ENCODE data around the gene GIMAP7. TPM values are rescaled to one million over a fixed set of nuclear protein-coding genes. Genes with fewer than 3 reads are reported as not detected.
"Not testable (repeated sequence)": the region's sequence is repeated elsewhere in the genome, so short reads cannot be mapped to it uniquely, and the experiment has no call there.

The GIMAP7 gene
- total RNA-seq, 2 donors from 2014 or later, result 45.1 to 50.7 TPM

GRCh38 chr7:150483514-150483913, 31.2 kb upstream of the GIMAP7 start:
- H3K27ac Mint-ChIP-seq, result peak overlapping the region; percentile 98
- H3K27me3 Mint-ChIP-seq (ENCODE audit: low read depth); H3K9me3 Mint-ChIP-seq: not testable (repeated sequence)

GRCh38 chr7:150484071-150484470, 30.6 kb upstream of the GIMAP7 start:
- H3K4me1 Mint-ChIP-seq (ENCODE audit: low read depth), result peaks cover 97% of the 10 kb centered on the region
- DNase-seq; H3K9me3 Mint-ChIP-seq; H3K27me3 Mint-ChIP-seq (ENCODE audit: low read depth); H3K36me3 Mint-ChIP-seq (ENCODE audit: insufficient read depth in 2 of 2): not testable (repeated sequence)
- peak overlapping the region; percentile 98 for H3K27ac Mint-ChIP-seq
- peak overlapping the region; percentile 86 to 88 for H3K4me3 Mint-ChIP-seq
- ATAC-seq (replicated peaks in 1 of 2), result peak; percentile 13 to 26

More at GRCh38 chr7:150483514-150483913, 31.2 kb upstream of the GIMAP7 start:
- Mint-ChIP-seq H3K4me1 (ENCODE audit: low read depth) (peaks cover 98% of the 10 kb centered on the region), H3K4me3 (peak overlapping the region; percentile 86 to 88)
- ATAC-seq (replicated peaks in 1 of 2); H3K36me3 Mint-ChIP-seq (ENCODE audit: insufficient read depth in 2 of 2); DNase-seq: not testable (repeated sequence)

GRCh38 chr7:150487625-150488024, 27.0 kb upstream of the GIMAP7 start:
- no peak overlapping the region for H3K4me3 Mint-ChIP-seq
- H3K36me3 Mint-ChIP-seq (ENCODE audit: insufficient read depth in 2 of 2), result peaks cover 3 to 11% of the 10 kb centered on the region in 2 donors
- H3K4me1 Mint-ChIP-seq (ENCODE audit: low read depth), result peaks cover 62% of the 10 kb centered on the region
- ATAC-seq (replicated peaks in 1 of 2), result no peak
- H3K27ac Mint-ChIP-seq, result no peak overlapping the region
- DNase-seq, result no peak
- H3K27me3 Mint-ChIP-seq (ENCODE audit: low read depth), result no peaks in the 10 kb centered on the region
- peaks cover 1 to 5% of the 10 kb centered on the region in 2 donors for H3K9me3 Mint-ChIP-seq

- Mint-ChIP-seq H3K27me3 (ENCODE audit: low read depth) (no peaks in the 10 kb centered on the region), H3K4me1 (ENCODE audit: low read depth) (peaks cover 40% of the 10 kb centered on the region), H3K36me3 (ENCODE audit: insufficient read depth in 2 of 2) (peaks cover 3 to 12% of the 10 kb centered on the region in 2 donors), H3K9me3 (peaks cover 1 to 5% of the 10 kb centered on the region in 2 donors), H3K4me3 (no peak overlapping the region), H3K27ac (no peak overlapping the region)
- no peak for ATAC-seq (replicated peaks in 1 of 2)
- DNase-seq, result no peak
Observed at GRCh38 chr7:150489782-150490181, 24.9 kb upstream of the GIMAP7 start.

GRCh38 chr7:150493442-150493841, 21.2 kb upstream of the GIMAP7 start:
- not testable (repeated sequence) for H3K27me3 Mint-ChIP-seq (ENCODE audit: low read depth); DNase-seq; H3K9me3 Mint-ChIP-seq; H3K4me3 Mint-ChIP-seq; H3K27ac Mint-ChIP-seq; H3K4me1 Mint-ChIP-seq (ENCODE audit: low read depth); ATAC-seq (replicated peaks in 1 of 2)
- H3K36me3 Mint-ChIP-seq (ENCODE audit: insufficient read depth in 2 of 2), result peaks cover 8 to 18% of the 10 kb centered on the region in 2 donors

GRCh38 chr7:150502519-150502918, 12.2 kb upstream of the GIMAP7 start:
- H3K4me1 Mint-ChIP-seq (ENCODE audit: low read depth), result peaks cover 69% of the 10 kb centered on the region
- no peaks in the 10 kb centered on the region for H3K27me3 Mint-ChIP-seq (ENCODE audit: low read depth)
- H3K27ac Mint-ChIP-seq, result peak overlapping the region; percentile 96
- ATAC-seq (replicated peaks in 1 of 2), result peak; percentile 78 to 81
- peaks cover 18 to 22% of the 10 kb centered on the region in 2 donors for H3K36me3 Mint-ChIP-seq (ENCODE audit: insufficient read depth in 2 of 2)
- peak overlapping the region; percentile 49 to 85 for H3K4me3 Mint-ChIP-seq
- DNase-seq, result peak; percentile 40 to 43
- H3K9me3 Mint-ChIP-seq, result peaks cover 10 to 14% of the 10 kb centered on the region in 2 donors

GRCh38 chr7:150503155-150503554, 11.5 kb upstream of the GIMAP7 start:
- DNase-seq (no peak), ATAC-seq (replicated peaks in 1 of 2) (peak; percentile 14 to 22)
- peaks cover 75% of the 10 kb centered on the region for H3K4me1 Mint-ChIP-seq (ENCODE audit: low read depth)
- H3K36me3 Mint-ChIP-seq (ENCODE audit: insufficient read depth in 2 of 2), result peaks cover 17 to 20% of the 10 kb centered on the region in 2 donors
- peak overlapping the region; percentile 96 for H3K27ac Mint-ChIP-seq
- no peaks in the 10 kb centered on the region for H3K27me3 Mint-ChIP-seq (ENCODE audit: low read depth)
- H3K9me3 Mint-ChIP-seq, result peaks cover 10 to 12% of the 10 kb centered on the region in 2 donors
- H3K4me3 Mint-ChIP-seq, result peak overlapping the region; percentile 49 to 85

GRCh38 chr7:150503581-150503980, 11.1 kb upstream of the GIMAP7 start:
- Mint-ChIP-seq H3K27me3 (ENCODE audit: low read depth) (no peaks in the 10 kb centered on the region), H3K9me3 (peaks cover 10 to 11% of the 10 kb centered on the region in 2 donors), H3K4me1 (ENCODE audit: low read depth) (peaks cover 80% of the 10 kb centered on the region), H3K27ac (peak overlapping the region; percentile 96), H3K4me3 (peak overlapping the region; percentile 65 to 85), H3K36me3 (ENCODE audit: insufficient read depth in 2 of 2) (peaks cover 15 to 18% of the 10 kb centered on the region in 2 donors)
- DNase-seq (no peak), ATAC-seq (replicated peaks in 1 of 2) (peak; percentile 61 to 69)

GRCh38 chr7:150507947-150508602, 6.6 kb upstream of the GIMAP7 start:
- peaks cover 2 to 6% of the 10 kb centered on the region in 2 donors for H3K9me3 Mint-ChIP-seq
- DNase-seq, result no peak
- no peaks in the 10 kb centered on the region for H3K27me3 Mint-ChIP-seq (ENCODE audit: low read depth)
- H3K27ac Mint-ChIP-seq, result peak overlapping the region; percentile 95
- ATAC-seq (replicated peaks in 1 of 2), result peak; percentile 38 to 48
- H3K4me1 Mint-ChIP-seq (ENCODE audit: low read depth), result peaks cover 98% of the 10 kb centered on the region
- H3K4me3 Mint-ChIP-seq, result peak overlapping the region; percentile 66 to 71
- peaks cover 2 to 3% of the 10 kb centered on the region in 2 donors for H3K36me3 Mint-ChIP-seq (ENCODE audit: insufficient read depth in 2 of 2)

- peaks cover 82% of the 10 kb centered on the region for H3K4me1 Mint-ChIP-seq (ENCODE audit: low read depth)
Observed at GRCh38 chr7:150511048-150511447, 3.6 kb upstream of the GIMAP7 start.

GRCh38 chr7:150513758-150514157, 914 bp upstream of the GIMAP7 start:
- Mint-ChIP-seq H3K4me3 (peak overlapping the region; percentile 91 to 94), H3K4me1 (ENCODE audit: low read depth) (peaks cover 55% of the 10 kb centered on the region), H3K27me3 (ENCODE audit: low read depth) (no peaks in the 10 kb centered on the region), H3K27ac (peak overlapping the region; percentile 87), H3K36me3 (ENCODE audit: insufficient read depth in 2 of 2) (peaks cover 6 to 18% of the 10 kb centered on the region in 2 donors), H3K9me3 (peaks cover 2 to 3% of the 10 kb centered on the region in 2 donors)
- ATAC-seq (replicated peaks in 1 of 2) (no peak), DNase-seq (no peak)

More at GRCh38 chr7:150511048-150511447, 3.6 kb upstream of the GIMAP7 start:
- H3K27ac Mint-ChIP-seq, result peak overlapping the region; percentile 74
- H3K4me3 Mint-ChIP-seq, result peak overlapping the region; percentile 18 to 67
- no peaks in the 10 kb centered on the region for H3K27me3 Mint-ChIP-seq (ENCODE audit: low read depth)
- peaks cover 2 to 6% of the 10 kb centered on the region in 2 donors for H3K9me3 Mint-ChIP-seq
- DNase-seq, result no peak
- no peak for ATAC-seq (replicated peaks in 1 of 2)
- H3K36me3 Mint-ChIP-seq (ENCODE audit: insufficient read depth in 2 of 2), result peaks cover 2 to 11% of the 10 kb centered on the region in 2 donors

GRCh38 chr7:150515248-150516147, 826 bp downstream of the GIMAP7 start:
- Mint-ChIP-seq H3K4me3 (peak overlapping the region; percentile 91 to 94), H3K36me3 (ENCODE audit: insufficient read depth in 2 of 2) (peaks cover 13 to 24% of the 10 kb centered on the region in 2 donors), H3K27ac (peak overlapping the region; percentile 87), H3K9me3 (peaks cover 2 to 3% of the 10 kb centered on the region in 2 donors), H3K4me1 (ENCODE audit: low read depth) (peaks cover 47% of the 10 kb centered on the region), H3K27me3 (ENCODE audit: low read depth) (no peaks in the 10 kb centered on the region)
- DNase-seq (no peak), ATAC-seq (replicated peaks in 1 of 2) (peak; percentile 39 to 50)

All from activated T-cell treated with anti-CD3 and anti-CD28 coated beads, Interleukin-2, amount 50 U/mL, for 72 hours (primary cell).